SKM-1 (cell line): ENCODE measurements around the gene FUT8.
"Not testable (repeated sequence)": the region's sequence is repeated elsewhere in the genome, so short reads cannot be mapped to it uniquely, and the experiment has no call there.

ENCODE experiments used
- DNase-seq: peaks from one replicate; lab custom pipeline; 2025; ENCODE audit not compliant: unreplicated experiment; lab: John Stamatoyannopoulos, UW

Gene FUT8

DNA sequence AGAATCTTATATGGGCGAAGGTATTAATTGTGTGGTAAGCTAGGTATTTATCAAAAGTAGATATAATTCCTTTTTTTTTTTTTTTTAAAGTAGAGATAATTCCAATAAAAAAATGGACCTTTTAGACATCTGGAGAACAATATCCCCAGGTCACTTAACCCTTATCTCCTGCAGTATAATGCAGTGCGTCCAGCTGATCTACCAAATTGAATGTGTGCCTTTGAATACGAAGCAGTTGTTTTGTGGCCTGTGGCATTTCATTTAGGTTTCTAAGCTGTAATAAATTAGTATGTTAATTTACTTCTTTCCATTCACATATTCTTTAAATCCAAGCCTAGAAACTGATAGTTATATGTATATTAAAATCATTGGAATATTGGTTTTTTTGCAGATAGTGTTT, 3.1 kb downstream of the FUT8 start:
- DNase-seq, result no peak

GRCh38 chr14:65419593-65420252, 7.2 kb downstream of the FUT8 start:
- DNase-seq, result no peak

- DNase-seq, result no peak
Measured at GRCh38 chr14:65421201-65421981, 8.9 kb downstream of the FUT8 start.

DNA sequence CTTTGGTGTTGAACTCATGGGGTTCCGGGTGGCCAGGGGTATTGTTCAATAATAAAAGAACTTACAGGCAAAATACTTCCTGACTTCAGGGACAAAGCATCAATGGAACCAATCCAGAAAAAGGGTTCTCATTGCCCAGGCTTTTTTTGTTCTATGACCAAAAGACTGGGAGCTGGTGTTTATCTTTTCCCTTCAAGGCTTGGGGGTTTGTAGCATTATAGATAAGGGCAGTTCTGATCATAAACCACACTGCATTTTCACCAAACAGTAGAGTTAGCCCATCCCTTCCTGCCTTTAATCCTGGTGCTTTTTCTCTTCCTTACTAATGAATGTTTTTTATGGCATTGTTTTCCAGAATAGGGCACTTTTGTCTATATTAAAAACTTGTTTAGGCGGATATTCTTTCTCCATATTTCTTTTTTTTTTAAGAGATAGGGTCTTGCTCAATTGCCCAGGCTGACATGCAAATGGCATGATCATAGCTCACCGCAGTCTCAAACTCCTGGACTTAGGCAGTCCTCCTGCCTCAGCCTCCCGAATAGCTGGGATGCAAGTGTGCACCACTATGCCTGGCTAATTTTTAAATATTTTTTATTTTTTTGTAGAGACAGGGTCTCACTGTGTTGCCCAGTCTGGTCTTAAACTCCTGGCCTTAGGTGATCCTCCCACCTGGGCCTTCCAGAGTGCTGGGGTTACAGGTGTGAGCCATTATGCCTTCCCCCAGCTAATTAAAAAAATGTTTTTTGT, 9.7 kb downstream of the FUT8 start:
- DNase-seq, result no peak

DNA sequence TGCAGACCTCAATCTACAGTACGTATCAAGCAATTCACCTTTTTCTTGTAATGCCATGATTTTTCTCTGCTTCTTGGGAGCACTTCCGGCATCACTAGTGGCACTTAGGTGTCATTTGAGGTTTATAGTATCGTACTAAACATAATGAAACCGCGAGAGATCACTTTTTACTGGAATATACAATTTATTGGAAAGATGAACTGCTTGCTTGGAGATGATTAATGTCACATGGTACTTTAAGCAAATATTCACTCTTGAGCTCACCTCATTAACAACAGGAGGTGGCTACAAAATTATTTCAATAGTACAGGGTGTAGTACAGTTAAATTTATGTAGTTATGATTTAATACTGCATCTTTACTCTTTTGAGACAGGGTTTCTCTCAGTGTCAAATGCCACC, 11.5 kb downstream of the FUT8 start:
- no peak for DNase-seq

DNA sequence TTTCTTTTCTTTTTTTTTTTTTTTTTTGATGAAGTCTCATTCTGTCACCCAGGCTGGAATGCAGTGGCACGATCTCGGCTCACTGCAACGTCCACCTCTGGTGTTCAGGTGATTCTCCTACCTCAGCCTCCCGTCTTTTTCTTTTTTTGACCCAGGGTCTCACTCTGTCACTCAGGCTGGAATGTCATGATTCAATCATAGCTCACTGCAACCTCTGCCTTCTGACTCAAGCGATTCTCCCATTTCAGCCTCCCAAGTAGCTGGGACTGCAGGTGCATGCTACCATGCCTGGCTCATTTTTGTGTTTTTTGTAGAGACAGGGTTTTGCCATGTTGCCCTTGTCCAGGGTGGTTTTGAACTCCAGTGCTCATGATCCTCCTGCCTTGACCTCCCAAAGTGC, 12.0 kb downstream of the FUT8 start:
- DNase-seq, result no peak

- DNase-seq, result no peak
Measured at GRCh38 chr14:65425885-65426284, 13.4 kb downstream of the FUT8 start.

- not testable (repeated sequence) for DNase-seq
Measured at GRCh38 chr14:65426902-65427301, 14.4 kb downstream of the FUT8 start.

DNA sequence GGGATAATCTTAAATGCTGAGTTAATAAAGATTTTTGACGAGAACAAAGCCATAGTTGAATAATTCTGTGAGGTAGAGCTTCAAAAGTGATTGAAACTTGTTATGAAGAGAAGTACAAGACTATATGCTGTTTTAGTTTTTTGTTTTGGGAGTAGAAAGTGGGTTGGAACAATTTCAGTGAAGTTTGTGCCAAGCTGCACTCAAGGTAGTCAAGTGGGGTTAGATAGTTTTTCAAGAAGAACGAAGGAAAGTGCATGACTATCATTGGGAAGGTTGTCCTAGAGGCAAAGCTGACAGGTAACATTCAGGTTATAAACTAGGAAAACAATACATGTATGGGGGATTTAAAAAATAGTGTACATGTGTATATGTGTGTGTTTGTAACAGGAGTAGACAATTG, 16.2 kb downstream of the FUT8 start:
- no peak for DNase-seq

DNA sequence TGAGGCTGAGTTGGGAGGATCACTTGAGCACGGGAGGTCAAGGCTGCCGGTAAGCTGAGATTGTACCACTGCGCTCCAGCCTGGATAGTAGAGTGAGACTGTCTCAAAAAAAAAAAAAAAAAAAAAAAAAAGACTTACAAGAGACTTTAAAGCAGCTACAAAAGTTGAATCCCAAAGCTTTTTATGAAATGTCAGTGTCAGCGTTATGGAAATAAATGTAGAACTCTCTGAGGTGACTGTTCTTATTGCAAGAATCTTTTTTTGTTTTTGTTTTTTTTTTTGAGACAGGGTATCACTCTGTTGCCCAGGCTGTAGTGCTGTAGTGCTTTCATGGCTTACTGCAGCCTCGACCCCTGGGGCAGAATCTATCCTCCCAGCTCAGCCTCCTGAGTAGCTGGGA, 17.2 kb downstream of the FUT8 start:
- no peak for DNase-seq

- DNase-seq, result no peak
Measured at GRCh38 chr14:65431245-65431644, 18.7 kb downstream of the FUT8 start.

DNA sequence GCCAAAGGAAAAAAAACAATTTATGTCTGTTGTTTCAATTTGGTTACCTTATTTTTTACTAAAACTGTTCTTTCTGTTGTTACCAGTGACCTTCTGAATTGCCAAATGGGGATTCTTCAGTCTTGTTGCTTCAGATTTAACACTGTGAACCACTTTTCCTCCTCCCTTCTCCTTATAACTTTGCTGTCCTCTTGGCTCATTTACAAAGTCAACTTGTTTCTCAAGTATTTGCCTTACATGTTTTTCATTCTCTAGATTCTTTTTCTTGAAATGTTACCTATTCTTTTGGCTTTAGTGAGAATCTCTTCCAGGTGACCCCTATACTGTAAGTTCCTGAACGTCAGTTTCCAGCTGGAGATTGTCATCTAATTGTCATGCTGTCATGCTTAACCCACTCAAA, 19.4 kb downstream of the FUT8 start:
- DNase-seq, result no peak

- DNase-seq, result no peak
Measured at GRCh38 chr14:65432361-65432948, 19.9 kb downstream of the FUT8 start.

- no peak for DNase-seq
Measured at GRCh38 chr14:65433157-65433556, 20.6 kb downstream of the FUT8 start.

DNA sequence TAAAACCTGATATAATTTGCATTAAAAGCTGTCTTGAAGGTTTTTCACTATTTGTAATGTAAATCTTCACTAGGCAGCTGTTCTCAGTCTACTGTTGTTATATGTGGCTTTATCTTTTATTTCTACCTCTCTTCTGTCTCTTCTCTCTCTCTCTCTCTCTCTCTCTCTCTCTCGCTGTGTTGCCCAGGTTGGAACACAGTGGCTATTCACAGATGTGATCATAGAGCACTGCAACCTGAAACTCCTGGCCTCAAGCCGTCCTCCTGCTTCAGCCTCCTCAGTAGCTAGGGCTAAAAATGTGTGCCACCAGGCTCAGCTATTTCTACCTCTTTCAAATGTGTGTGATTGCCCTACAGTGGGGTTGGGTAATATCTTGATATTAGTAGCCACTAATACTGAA, 21.1 kb downstream of the FUT8 start:
- DNase-seq, result no peak

DNA sequence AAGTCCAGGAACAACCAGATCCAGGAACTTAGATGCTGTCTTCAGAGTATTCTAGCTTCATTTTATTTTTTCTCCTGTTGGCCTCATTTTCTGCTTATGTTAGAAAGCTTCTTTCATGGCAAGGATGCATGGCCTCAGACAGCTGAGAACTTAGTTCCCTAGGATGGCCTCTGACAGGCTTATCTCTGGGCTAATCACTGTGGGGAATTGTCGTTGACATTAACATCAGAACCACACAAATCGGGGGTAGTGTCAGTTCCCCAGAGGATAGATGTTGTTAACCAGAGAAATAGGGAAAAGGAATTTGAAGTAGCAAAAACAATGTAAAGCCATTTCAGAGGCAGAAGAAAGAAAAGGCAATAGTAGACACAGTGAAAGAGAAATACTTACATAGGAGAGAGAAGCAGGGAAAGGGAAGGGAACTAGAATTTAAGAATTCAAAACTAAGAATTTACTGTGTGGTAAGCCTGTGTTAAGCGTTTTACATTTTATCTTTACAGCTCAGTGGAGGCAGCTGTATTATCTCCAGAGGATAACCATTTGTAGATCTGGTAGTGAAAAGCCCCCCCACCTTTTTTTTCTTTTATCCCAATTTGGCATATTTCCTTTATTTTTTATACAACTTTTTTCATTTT, 21.8 kb downstream of the FUT8 start:
- DNase-seq, result no peak

GRCh38 chr14:65438266-65438933, 25.9 kb downstream of the FUT8 start:
- no peak for DNase-seq

GRCh38 chr14:65439117-65439516, 26.6 kb downstream of the FUT8 start:
- DNase-seq, result no peak

DNA sequence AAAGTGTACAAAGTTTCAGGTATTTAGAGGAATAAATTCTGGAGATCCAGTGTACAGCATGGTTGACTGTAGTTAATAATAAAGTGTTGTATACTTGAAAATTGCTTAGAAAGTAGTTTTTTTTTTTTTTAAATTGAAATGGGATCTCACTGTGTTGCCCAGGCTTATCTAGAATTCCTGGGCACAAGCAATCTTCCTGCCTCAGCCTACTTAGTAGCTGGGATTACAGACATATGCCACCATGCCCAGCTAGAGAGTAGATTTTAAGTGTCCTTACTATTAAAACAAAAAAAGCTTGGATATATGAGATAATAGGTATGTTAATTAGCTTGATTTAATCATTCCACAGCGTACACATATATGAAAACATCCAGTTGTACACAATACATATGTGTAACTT, 27.7 kb downstream of the FUT8 start:
- no peak for DNase-seq

DNA sequence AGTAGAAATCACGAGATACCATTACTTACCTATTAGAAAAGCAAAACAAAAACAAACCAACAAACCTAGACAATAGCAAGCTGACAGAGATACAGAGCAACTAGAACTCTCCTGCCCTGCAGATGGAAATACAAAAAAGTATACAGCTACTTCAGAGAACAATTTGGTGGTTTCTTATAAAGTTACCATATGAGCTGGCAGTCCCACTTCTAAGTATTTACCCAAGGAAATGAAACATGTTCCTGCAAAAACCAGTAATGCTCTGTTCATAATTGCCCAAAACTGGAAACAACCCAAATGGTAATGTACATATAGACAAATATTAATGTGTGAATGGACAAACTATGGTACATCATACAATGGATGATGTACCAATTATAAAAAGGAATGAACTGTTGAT, 31.7 kb downstream of the FUT8 start:
- DNase-seq, result no peak

- DNase-seq, result no peak
Measured at GRCh38 chr14:65446159-65446558, 33.6 kb downstream of the FUT8 start.
